GM19099 (cell line): Measurements from ENCODE around the gene STK17A.

Experiments used
- POLR2A ChIP-seq: IDR thresholded peaks from 3 replicates; pipeline ENCODE4 v1.6.1; 2011; ENCODE audit warnings: low read depth; ENCODE audit not compliant: insufficient read length; ENCODE audit errors: extremely low read depth

Gene STK17A

GRCh38 chr7:43650457-43651052 is 67.6 kb downstream of the STK17A start:
- TF ChIP-seq POLR2A = no peak

GRCh38 chr7:43652364-43652763 is 69.5 kb downstream of the STK17A start:
- TF ChIP-seq POLR2A = no peak

GRCh38 chr7:43653466-43653865 is 70.6 kb downstream of the STK17A start:
- TF ChIP-seq POLR2A = no peak

- no peak for TF ChIP-seq POLR2A
These were observed 71.1 kb downstream of the STK17A start for GRCh38 chr7:43653891-43654504.

- TF ChIP-seq POLR2A = no peak
These were observed 72.7 kb downstream of the STK17A start for GRCh38 chr7:43655584-43655983.

- TF ChIP-seq POLR2A = no peak
These were observed 74.1 kb downstream of the STK17A start for GRCh38 chr7:43656997-43657396.

GRCh38 chr7:43658718-43659548 is 76.0 kb downstream of the STK17A start:
- TF ChIP-seq POLR2A = no peak

GRCh38 chr7:43659549-43659896 is 76.6 kb downstream of the STK17A start:
- TF ChIP-seq POLR2A = no peak

GRCh38 chr7:43660141-43660540 is 77.2 kb downstream of the STK17A start:
- no peak for TF ChIP-seq POLR2A

- no peak for TF ChIP-seq POLR2A
These were observed 81.8 kb downstream of the STK17A start for GRCh38 chr7:43664681-43665080.

GRCh38 chr7:43666938-43667337 is 84.0 kb downstream of the STK17A start:
- no peak for TF ChIP-seq POLR2A

GRCh38 chr7:43668035-43668434 is 85.1 kb downstream of the STK17A start:
- TF ChIP-seq POLR2A = no peak

GRCh38 chr7:43669286-43670081 is 86.6 kb downstream of the STK17A start:
- no peak for TF ChIP-seq POLR2A

GRCh38 chr7:43671521-43671920 is 88.6 kb downstream of the STK17A start:
- no peak for TF ChIP-seq POLR2A

GRCh38 chr7:43674559-43675436 is 91.9 kb downstream of the STK17A start:
- TF ChIP-seq POLR2A = no peak
